Liver (tissue), 3 donors: ENCODE measurements around the gene SLC25A21.

Source experiments
- ATF3 ChIP-seq: IDR thresholded peaks from 2 replicates; pipeline ENCODE4 v1.6.1; 2016; ENCODE audit warnings: antibody characterized with exemption
- CTCF ChIP-seq: fragments of 150-350 bp; IDR thresholded peaks from 2 replicates; pipeline ENCODE4 v1.5.1; 2017; ENCODE audit warnings: improper control_type of control experiment, low read depth, low read length; ENCODE audit not compliant: missing input control
- EGR1 ChIP-seq, 2 donors: IDR thresholded peaks; 2 replicates each; pipeline ENCODE4 v1.6.1; 2016 to 2018; ENCODE audit warnings: antibody characterized with exemption in 2 of 2, low read depth in 2 of 2
- HNF4A ChIP-seq, 2 donors: conservative IDR thresholded peaks; 2 replicates each; pipeline ENCODE4 v1.6.1; 2016; ENCODE audit warnings: antibody characterized with exemption in 2 of 2, mild to moderate bottlenecking in 2 of 2
- SP1 ChIP-seq: IDR thresholded peaks from 2 replicates; pipeline ENCODE4 v1.6.1; 2018; ENCODE audit warnings: antibody characterized with exemption, mild to moderate bottlenecking
- TAF1 ChIP-seq: conservative IDR thresholded peaks from 2 replicates; pipeline ENCODE4 v1.6.1; 2016; ENCODE audit warnings: antibody characterized with exemption, mild to moderate bottlenecking
- ZBTB33 ChIP-seq: IDR thresholded peaks from 2 replicates; pipeline ENCODE4 v1.6.1; 2016; ENCODE audit warnings: antibody characterized with exemption
- TF ChIP-seq, protein P1 (sequence below): IDR thresholded peaks from 2 replicates; pipeline ENCODE4 v1.6.1; 2016; ENCODE audit warnings: antibody characterized with exemption
- TF ChIP-seq, protein P2 (sequence below): IDR thresholded peaks from 2 replicates; pipeline ENCODE4 v1.6.1; 2016; ENCODE audit warnings: antibody characterized with exemption, mild to moderate bottlenecking
- donor health status: healthy.
- donor health status: healthy.

DNA sequence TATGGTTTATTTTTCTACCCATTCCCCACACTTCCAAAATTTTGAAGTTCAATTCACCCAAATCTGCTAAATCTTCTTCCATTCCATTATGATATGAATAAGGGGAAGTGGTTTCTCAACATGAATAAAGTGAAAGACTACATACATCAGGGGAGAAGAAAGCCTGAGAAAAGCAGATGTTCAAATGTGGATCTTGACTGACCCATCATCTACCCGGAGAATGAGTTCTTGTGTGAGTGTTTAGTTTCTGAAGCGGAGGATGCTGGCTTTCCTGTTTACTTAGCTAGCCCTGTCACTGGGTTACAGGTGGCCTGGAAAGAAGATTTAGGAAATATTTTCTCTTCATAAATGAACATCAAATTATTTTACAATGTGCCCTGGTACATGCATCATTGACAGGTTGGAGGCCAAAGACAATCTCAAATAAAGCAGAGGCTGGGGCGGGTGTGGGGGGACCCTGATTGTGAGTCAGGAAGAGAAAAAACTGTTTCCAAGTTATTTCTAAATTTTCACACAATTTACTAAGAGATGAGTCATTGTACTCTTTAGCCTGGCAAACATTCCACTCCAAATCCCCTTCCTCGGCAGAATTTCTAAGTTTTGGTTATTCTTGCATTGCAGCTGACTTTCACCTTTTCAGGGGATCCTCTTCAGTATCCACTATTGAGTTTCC is 135.6 kb downstream of the SLC25A21 start:
- TF ChIP-seq CTCF (no peak), TAF1 (no peak), ATF3 (no peak), HNF4A (conservative IDR thresholded peaks at IDR 0.05) (no peak), ZBTB33 (no peak), EGR1 (IDR thresholded peaks at IDR 0.05; ENCODE audit: low read depth in 2 of 2) (no peak), SP1 (no peak)
- TF ChIP-seq, protein P1, sequence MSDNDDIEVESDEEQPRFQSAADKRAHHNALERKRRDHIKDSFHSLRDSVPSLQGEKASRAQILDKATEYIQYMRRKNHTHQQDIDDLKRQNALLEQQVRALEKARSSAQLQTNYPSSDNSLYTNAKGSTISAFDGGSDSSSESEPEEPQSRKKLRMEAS, result no peak
- TF ChIP-seq, protein P2, sequence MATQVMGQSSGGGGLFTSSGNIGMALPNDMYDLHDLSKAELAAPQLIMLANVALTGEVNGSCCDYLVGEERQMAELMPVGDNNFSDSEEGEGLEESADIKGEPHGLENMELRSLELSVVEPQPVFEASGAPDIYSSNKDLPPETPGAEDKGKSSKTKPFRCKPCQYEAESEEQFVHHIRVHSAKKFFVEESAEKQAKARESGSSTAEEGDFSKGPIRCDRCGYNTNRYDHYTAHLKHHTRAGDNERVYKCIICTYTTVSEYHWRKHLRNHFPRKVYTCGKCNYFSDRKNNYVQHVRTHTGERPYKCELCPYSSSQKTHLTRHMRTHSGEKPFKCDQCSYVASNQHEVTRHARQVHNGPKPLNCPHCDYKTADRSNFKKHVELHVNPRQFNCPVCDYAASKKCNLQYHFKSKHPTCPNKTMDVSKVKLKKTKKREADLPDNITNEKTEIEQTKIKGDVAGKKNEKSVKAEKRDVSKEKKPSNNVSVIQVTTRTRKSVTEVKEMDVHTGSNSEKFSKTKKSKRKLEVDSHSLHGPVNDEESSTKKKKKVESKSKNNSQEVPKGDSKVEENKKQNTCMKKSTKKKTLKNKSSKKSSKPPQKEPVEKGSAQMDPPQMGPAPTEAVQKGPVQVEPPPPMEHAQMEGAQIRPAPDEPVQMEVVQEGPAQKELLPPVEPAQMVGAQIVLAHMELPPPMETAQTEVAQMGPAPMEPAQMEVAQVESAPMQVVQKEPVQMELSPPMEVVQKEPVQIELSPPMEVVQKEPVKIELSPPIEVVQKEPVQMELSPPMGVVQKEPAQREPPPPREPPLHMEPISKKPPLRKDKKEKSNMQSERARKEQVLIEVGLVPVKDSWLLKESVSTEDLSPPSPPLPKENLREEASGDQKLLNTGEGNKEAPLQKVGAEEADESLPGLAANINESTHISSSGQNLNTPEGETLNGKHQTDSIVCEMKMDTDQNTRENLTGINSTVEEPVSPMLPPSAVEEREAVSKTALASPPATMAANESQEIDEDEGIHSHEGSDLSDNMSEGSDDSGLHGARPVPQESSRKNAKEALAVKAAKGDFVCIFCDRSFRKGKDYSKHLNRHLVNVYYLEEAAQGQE, result no peak
